Progenitor cell of endocrine pancreas (in vitro differentiated cells): ENCODE measurements around the gene KRT20. TPM values are rescaled to one million over a fixed set of nuclear protein-coding genes. Genes with fewer than 3 reads are reported as not detected.

Source experiments
- DNase-seq: peaks from one replicate; pipeline ENCODE4 v3.0.0; 2021; ENCODE audit warnings: low spot score; ENCODE audit not compliant: unreplicated experiment
- H3K27ac Mint-ChIP-seq: 2 replicates; pipeline ENCODE4 v1.8.0; 2021; ENCODE audit warnings: mild to moderate bottlenecking, moderate library complexity, mixed read lengths
- H3K27me3 Mint-ChIP-seq: 2 replicates; pipeline ENCODE4 v1.8.0; 2021; ENCODE audit warnings: mixed read lengths
- H3K36me3 Mint-ChIP-seq: 2 replicates; pipeline ENCODE4 v1.8.0; 2022; ENCODE audit warnings: mixed read lengths; ENCODE audit not compliant: insufficient read depth
- H3K4me1 Mint-ChIP-seq: 2 replicates; pipeline ENCODE4 v1.8.0; 2021; ENCODE audit warnings: low read depth, mixed read lengths
- H3K4me3 Mint-ChIP-seq: 2 replicates; pipeline ENCODE4 v1.8.0; 2021; ENCODE audit warnings: low read depth, mild to moderate bottlenecking, moderate library complexity, mixed read lengths
- H3K9me3 Mint-ChIP-seq: 2 replicates; pipeline ENCODE4 v1.8.0; 2021; ENCODE audit warnings: low read depth, mixed read lengths
- CTCF ChIP-seq: fragments of 200-600 bp; sonication (generic); IDR thresholded peaks from one replicate; pipeline ENCODE4 v1.5.0; 2021; ENCODE audit warnings: antibody characterized with exemption, mild to moderate bottlenecking; ENCODE audit not compliant: unreplicated experiment
- total RNA-seq: library from RNA; stranded (reverse); gene quantifications from 2 replicates; pipeline ENCODE4 v1.2.1, GENCODE V29; 2021

Gene KRT20
- total RNA-seq, 1 donor from 2014 or later: not detected

GRCh38 chr17:40905370-40905769 is 20.3 kb upstream of the KRT20 start:
- H3K36me3 Mint-ChIP-seq: no peaks in the 10 kb centered on the region
- H3K4me1 Mint-ChIP-seq: peaks cover 27% of the 10 kb centered on the region
- no peak for TF ChIP-seq CTCF
- no peak overlapping the region for H3K4me3 Mint-ChIP-seq
- DNase-seq: no peak
- no peaks in the 10 kb centered on the region for H3K27me3 Mint-ChIP-seq
- no peaks in the 10 kb centered on the region for H3K9me3 Mint-ChIP-seq
- H3K27ac Mint-ChIP-seq: no peak overlapping the region

- Mint-ChIP-seq H3K27ac (no peak overlapping the region), H3K9me3 (no peaks in the 10 kb centered on the region), H3K27me3 (no peaks in the 10 kb centered on the region), H3K4me3 (no peak overlapping the region), H3K36me3 (no peaks in the 10 kb centered on the region), H3K4me1 (peaks cover 25% of the 10 kb centered on the region)
- DNase-seq: no peak
- TF ChIP-seq CTCF: no peak
Observed at GRCh38 chr17:40903129-40903847, 18.2 kb upstream of the KRT20 start.

- H3K27me3 Mint-ChIP-seq: no peaks in the 10 kb centered on the region
- no peak for TF ChIP-seq CTCF
- H3K4me3 Mint-ChIP-seq: no peak overlapping the region
- H3K27ac Mint-ChIP-seq: no peak overlapping the region
- H3K4me1 Mint-ChIP-seq: peaks cover 25% of the 10 kb centered on the region
- H3K36me3 Mint-ChIP-seq: no peaks in the 10 kb centered on the region
- DNase-seq: no peak
- no peaks in the 10 kb centered on the region for H3K9me3 Mint-ChIP-seq
Observed at GRCh38 chr17:40902498-40902897, 17.5 kb upstream of the KRT20 start.

- DNase-seq: no peak
- TF ChIP-seq CTCF: no peak
- Mint-ChIP-seq H3K9me3 (no peaks in the 10 kb centered on the region), H3K4me1 (peaks cover 25% of the 10 kb centered on the region), H3K36me3 (no peaks in the 10 kb centered on the region), H3K27me3 (no peaks in the 10 kb centered on the region), H3K27ac (no peak overlapping the region), H3K4me3 (no peak overlapping the region)
Observed at GRCh38 chr17:40901981-40902474, 17.0 kb upstream of the KRT20 start.

- H3K27ac Mint-ChIP-seq: no peak overlapping the region
- no peak for TF ChIP-seq CTCF
- no peak overlapping the region for H3K4me3 Mint-ChIP-seq
- peaks cover 25% of the 10 kb centered on the region for H3K4me1 Mint-ChIP-seq
- no peaks in the 10 kb centered on the region for H3K9me3 Mint-ChIP-seq
- H3K36me3 Mint-ChIP-seq: no peaks in the 10 kb centered on the region
- no peaks in the 10 kb centered on the region for H3K27me3 Mint-ChIP-seq
- no peak for DNase-seq
Observed at GRCh38 chr17:40900809-40901356, 15.8 kb upstream of the KRT20 start.
